HepG2 (cell line): Measurements from ENCODE around the gene FLYWCH1. TPM values are rescaled to one million over a fixed set of nuclear protein-coding genes. Genes with fewer than 3 reads are reported as not detected.

ENCODE experiments used
- CEBPB ChIP-seq: IDR thresholded peaks from 2 replicates; pipeline ENCODE4 v1.6.1; 2011; ENCODE audit warnings: low read depth, low read length, improper control_type of control experiment, borderline replicate concordance
- DMAP1 ChIP-seq: IDR thresholded peaks from 2 replicates; pipeline ENCODE4 v1.6.1; 2016
- GABPA ChIP-seq, 2 experiments: IDR thresholded peaks; 2 replicates each; pipeline ENCODE4 v1.6.1; 2011 to 2016; ENCODE audit warnings: low read depth in 2 of 2, low read length in 1 of 2, missing biosample characterization in 1 of 2, missing genetic modification characterization in 1 of 2
- HNRNPLL ChIP-seq: fragments of 200-400 bp; formaldehyde crosslinking; IDR thresholded peaks from 2 replicates; pipeline ENCODE4 v1.6.1; 2017; ENCODE audit warnings: mild to moderate bottlenecking, low read depth, low read length; ENCODE audit not compliant: poor library complexity, severe bottlenecking
- KMT2A ChIP-seq: sonication (generic); formaldehyde crosslinking; IDR thresholded peaks from 2 replicates; pipeline ENCODE4 v1.4.0; 2020; ENCODE audit warnings: missing genetic modification reagents
- PHF8 ChIP-seq: sonication (generic); formaldehyde crosslinking; IDR thresholded peaks from 2 replicates; pipeline ENCODE4 v1.5.0; 2020; ENCODE audit warnings: missing genetic modification reagents
- SRF ChIP-seq: IDR thresholded peaks from 2 replicates; pipeline ENCODE4 v1.6.1; 2011; ENCODE audit warnings: mild to moderate bottlenecking, low read depth, low read length, moderate library complexity
- ZKSCAN5 ChIP-seq: sonication (generic); formaldehyde crosslinking; IDR thresholded peaks from 2 replicates; pipeline ENCODE4 v1.5.1; 2020; ENCODE audit warnings: mild to moderate bottlenecking, missing genetic modification reagents
- ZMYM3 ChIP-seq: sonication (generic); formaldehyde crosslinking; IDR thresholded peaks from 2 replicates; pipeline ENCODE4 v1.5.1; 2020; ENCODE audit warnings: mild to moderate bottlenecking, missing genetic modification reagents
- ZNF382 ChIP-seq: sonication (generic); formaldehyde crosslinking; IDR thresholded peaks from 2 replicates; pipeline ENCODE4 v1.5.0; 2020; ENCODE audit warnings: missing genetic modification reagents, mild to moderate bottlenecking, borderline replicate concordance
- ZNF7 ChIP-seq: IDR thresholded peaks from 2 replicates; pipeline ENCODE4 v1.6.1; 2016; ENCODE audit warnings: missing biosample characterization, missing genetic modification reagents
- ZNF737 ChIP-seq: sonication (generic); formaldehyde crosslinking; IDR thresholded peaks from 2 replicates; pipeline ENCODE4 v1.5.0; 2020; ENCODE audit warnings: missing genetic modification reagents, mild to moderate bottlenecking, borderline replicate concordance
- ZNF777 ChIP-seq: sonication (generic); formaldehyde crosslinking; IDR thresholded peaks from 2 replicates; pipeline ENCODE4 v1.4.0; 2020; ENCODE audit warnings: missing genetic modification reagents
- ZNF879 ChIP-seq: sonication (generic); formaldehyde crosslinking; IDR thresholded peaks from 2 replicates; pipeline ENCODE4 v1.8.1; 2023; ENCODE audit warnings: missing genetic modification reagents
- polyA plus RNA-seq, 8 experiments: library from polyadenylated mRNA; depleted of rRNA in 3 of 8; stranded (reverse) in 7 of 8; unstranded in 1 of 8; fragments of >200 nt; fragmentation: Illumina TruSeq in 4 of 8; extraction: Trizol in 4 of 8; gene quantifications; 2 replicates each; pipeline versions ENCODE4 v1.2.1 to v1.2.3, GENCODE V29; 2011 to 2016; ENCODE audit warnings: low read depth in 4 of 8, missing spikeins in 1 of 8, mixed read lengths in 1 of 8; ENCODE audit not compliant: insufficient read depth in 1 of 8
- total RNA-seq, 5 experiments: library from RNA; depleted of rRNA; stranded (reverse); fragments of >200 nt; fragmentation: Illumina TruSeq; extraction: Trizol; gene quantifications; 2 replicates each; pipeline ENCODE4 v1.2.3, GENCODE V29; 2016; ENCODE audit warnings: low read depth in 1 of 5
- TF ChIP-seq, protein P1 (sequence below): sonication (generic); formaldehyde crosslinking; IDR thresholded peaks from 2 replicates; pipeline ENCODE4 v1.8.1; 2023; ENCODE audit warnings: mild to moderate bottlenecking, missing genetic modification reagents
- TF ChIP-seq, protein P2 (sequence below): sonication (generic); formaldehyde crosslinking; IDR thresholded peaks from 2 replicates; pipeline ENCODE4 v1.4.0; 2020; ENCODE audit warnings: missing genetic modification reagents, borderline replicate concordance
- TF ChIP-seq, protein P3 (sequence below): sonication (generic); formaldehyde crosslinking; IDR thresholded peaks from 2 replicates; pipeline ENCODE4 v1.5.0; 2020; ENCODE audit warnings: mild to moderate bottlenecking, missing genetic modification reagents
- TF ChIP-seq, protein P4 (sequence below): sonication (generic); formaldehyde crosslinking; IDR thresholded peaks from 2 replicates; pipeline ENCODE4 v1.4.0; 2020; ENCODE audit warnings: missing genetic modification reagents
- TF ChIP-seq, protein P5 (sequence below), 2 experiments: sonication (generic) in 1 of 2; formaldehyde crosslinking in 1 of 2; IDR thresholded peaks; 2 replicates each; pipeline versions ENCODE4 v1.4.0 to v1.6.1; 2016 to 2020; ENCODE audit warnings: borderline replicate concordance in 1 of 2, low read depth in 1 of 2, mild to moderate bottlenecking in 1 of 2, missing genetic modification reagents in 1 of 2

FLYWCH1 gene
- total and polyA plus RNA-seq, 2 of the 13 experiments (the other 11 are each of a cell fraction or from before 2014, with no cell fraction given), result 7.3 to 12.4 TPM

DNA sequence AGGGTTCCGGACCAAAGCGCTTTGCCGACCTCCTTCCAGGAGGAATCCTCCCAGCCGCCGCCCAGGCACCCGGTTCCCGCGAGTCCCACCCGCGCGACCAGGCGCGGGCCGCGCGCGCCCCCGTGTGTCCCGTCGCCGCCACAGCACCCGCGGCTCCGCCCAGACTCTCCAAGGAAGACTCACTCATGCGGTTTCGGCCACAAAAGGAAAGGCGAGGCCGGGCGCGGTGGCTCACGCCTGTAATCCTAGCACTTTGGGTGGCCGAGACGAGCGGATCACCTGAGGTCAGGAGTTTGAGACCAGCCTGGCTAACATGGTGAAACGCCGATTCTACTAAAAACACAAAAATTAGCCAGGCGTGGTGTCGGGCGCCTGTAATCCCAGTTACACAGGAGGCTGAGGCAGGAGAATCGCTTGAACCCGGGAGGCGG, 72.0 kb downstream of the FLYWCH1 start (continued):
- TF ChIP-seq, protein P1, sequence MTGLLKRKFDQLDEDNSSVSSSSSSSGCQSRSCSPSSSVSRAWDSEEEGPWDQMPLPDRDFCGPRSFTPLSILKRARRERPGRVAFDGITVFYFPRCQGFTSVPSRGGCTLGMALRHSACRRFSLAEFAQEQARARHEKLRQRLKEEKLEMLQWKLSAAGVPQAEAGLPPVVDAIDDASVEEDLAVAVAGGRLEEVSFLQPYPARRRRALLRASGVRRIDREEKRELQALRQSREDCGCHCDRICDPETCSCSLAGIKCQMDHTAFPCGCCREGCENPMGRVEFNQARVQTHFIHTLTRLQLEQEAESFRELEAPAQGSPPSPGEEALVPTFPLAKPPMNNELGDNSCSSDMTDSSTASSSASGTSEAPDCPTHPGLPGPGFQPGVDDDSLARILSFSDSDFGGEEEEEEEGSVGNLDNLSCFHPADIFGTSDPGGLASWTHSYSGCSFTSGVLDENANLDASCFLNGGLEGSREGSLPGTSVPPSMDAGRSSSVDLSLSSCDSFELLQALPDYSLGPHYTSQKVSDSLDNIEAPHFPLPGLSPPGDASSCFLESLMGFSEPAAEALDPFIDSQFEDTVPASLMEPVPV (CRISPR knock-in tag), result 0 out of 2 replicates have a peak, but pooled peaks have one; percentile 41
- TF ChIP-seq, protein P2, sequence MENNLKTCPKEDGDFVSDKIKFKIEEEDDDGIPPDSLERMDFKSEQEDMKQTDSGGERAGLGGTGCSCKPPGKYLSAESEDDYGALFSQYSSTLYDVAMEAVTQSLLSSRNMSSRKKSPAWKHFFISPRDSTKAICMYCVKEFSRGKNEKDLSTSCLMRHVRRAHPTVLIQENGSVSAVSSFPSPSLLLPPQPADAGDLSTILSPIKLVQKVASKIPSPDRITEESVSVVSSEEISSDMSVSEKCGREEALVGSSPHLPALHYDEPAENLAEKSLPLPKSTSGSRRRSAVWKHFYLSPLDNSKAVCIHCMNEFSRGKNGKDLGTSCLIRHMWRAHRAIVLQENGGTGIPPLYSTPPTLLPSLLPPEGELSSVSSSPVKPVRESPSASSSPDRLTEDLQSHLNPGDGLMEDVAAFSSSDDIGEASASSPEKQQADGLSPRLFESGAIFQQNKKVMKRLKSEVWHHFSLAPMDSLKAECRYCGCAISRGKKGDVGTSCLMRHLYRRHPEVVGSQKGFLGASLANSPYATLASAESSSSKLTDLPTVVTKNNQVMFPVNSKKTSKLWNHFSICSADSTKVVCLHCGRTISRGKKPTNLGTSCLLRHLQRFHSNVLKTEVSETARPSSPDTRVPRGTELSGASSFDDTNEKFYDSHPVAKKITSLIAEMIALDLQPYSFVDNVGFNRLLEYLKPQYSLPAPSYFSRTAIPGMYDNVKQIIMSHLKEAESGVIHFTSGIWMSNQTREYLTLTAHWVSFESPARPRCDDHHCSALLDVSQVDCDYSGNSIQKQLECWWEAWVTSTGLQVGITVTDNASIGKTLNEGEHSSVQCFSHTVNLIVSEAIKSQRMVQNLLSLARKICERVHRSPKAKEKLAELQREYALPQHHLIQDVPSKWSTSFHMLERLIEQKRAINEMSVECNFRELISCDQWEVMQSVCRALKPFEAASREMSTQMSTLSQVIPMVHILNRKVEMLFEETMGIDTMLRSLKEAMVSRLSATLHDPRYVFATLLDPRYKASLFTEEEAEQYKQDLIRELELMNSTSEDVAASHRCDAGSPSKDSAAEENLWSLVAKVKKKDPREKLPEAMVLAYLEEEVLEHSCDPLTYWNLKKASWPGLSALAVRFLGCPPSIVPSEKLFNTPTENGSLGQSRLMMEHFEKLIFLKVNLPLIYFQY (CRISPR knock-in tag), result no peak
- TF ChIP-seq CEBPB (no peak), ZMYM3 (CRISPR knock-in tag) (no peak), ZNF879 (CRISPR knock-in tag) (no peak), ZNF382 (CRISPR knock-in tag) (no peak), ZKSCAN5 (CRISPR knock-in tag) (no peak), ZNF777 (CRISPR knock-in tag) (no peak), HNRNPLL (no peak), PHF8 (CRISPR knock-in tag) (no peak), ZNF7 (CRISPR knock-in tag) (no peak), KMT2A (CRISPR knock-in tag) (no peak), ZNF737 (CRISPR knock-in tag) (no peak), GABPA (IDR thresholded peaks at IDR 0.05; ENCODE audit: low read depth, low read length) (no peak), GABPA (CRISPR knock-in tag; IDR thresholded peaks at IDR 0.05; ENCODE audit: low read depth) (no peak), DMAP1 (CRISPR knock-in tag) (no peak), SRF (no peak)
- TF ChIP-seq, protein P3, sequence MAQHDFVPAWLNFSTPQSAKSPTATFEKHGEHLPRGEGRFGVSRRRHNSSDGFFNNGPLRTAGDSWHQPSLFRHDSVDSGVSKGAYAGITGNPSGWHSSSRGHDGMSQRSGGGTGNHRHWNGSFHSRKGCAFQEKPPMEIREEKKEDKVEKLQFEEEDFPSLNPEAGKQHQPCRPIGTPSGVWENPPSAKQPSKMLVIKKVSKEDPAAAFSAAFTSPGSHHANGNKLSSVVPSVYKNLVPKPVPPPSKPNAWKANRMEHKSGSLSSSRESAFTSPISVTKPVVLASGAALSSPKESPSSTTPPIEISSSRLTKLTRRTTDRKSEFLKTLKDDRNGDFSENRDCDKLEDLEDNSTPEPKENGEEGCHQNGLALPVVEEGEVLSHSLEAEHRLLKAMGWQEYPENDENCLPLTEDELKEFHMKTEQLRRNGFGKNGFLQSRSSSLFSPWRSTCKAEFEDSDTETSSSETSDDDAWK (CRISPR knock-in tag), result no peak
- TF ChIP-seq, protein P4, sequence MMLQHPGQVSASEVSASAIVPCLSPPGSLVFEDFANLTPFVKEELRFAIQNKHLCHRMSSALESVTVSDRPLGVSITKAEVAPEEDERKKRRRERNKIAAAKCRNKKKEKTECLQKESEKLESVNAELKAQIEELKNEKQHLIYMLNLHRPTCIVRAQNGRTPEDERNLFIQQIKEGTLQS (CRISPR knock-in tag), result no peak
- TF ChIP-seq, protein P5, sequence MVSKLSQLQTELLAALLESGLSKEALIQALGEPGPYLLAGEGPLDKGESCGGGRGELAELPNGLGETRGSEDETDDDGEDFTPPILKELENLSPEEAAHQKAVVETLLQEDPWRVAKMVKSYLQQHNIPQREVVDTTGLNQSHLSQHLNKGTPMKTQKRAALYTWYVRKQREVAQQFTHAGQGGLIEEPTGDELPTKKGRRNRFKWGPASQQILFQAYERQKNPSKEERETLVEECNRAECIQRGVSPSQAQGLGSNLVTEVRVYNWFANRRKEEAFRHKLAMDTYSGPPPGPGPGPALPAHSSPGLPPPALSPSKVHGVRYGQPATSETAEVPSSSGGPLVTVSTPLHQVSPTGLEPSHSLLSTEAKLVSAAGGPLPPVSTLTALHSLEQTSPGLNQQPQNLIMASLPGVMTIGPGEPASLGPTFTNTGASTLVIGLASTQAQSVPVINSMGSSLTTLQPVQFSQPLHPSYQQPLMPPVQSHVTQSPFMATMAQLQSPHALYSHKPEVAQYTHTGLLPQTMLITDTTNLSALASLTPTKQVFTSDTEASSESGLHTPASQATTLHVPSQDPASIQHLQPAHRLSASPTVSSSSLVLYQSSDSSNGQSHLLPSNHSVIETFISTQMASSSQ (IDR thresholded peaks at IDR 0.05; ENCODE audit: low read depth), result no peak
- TF ChIP-seq, protein P5 (CRISPR knock-in tag; IDR thresholded peaks at IDR 0.05; ENCODE audit: borderline replicate concordance), result no peak
